Omental fat pad (tissue), 4 donors: ENCODE data around the gene RDH16. TPM values are rescaled to one million over a fixed set of nuclear protein-coding genes. Genes with fewer than 3 reads are reported as not detected.

Experiments
- ATAC-seq: fragments of 150-250 bp; one replicate; pipeline ENCODE4 v1.9.1; 2016; ENCODE audit warnings: mild to moderate bottlenecking, moderate library complexity; ENCODE audit not compliant: low FRiP score
- DNase-seq: peaks from one replicate; pipeline ENCODE4 v3.0.0-alpha.2; 2019; ENCODE audit warnings: low spot score
- CTCF ChIP-seq, 3 donors: fragments of 450-650 bp; IDR thresholded peaks; one replicate each; pipeline ENCODE4 v1.5.1; 2016 to 2017; ENCODE audit warnings: antibody characterized with exemption in 3 of 3, mild to moderate bottlenecking in 3 of 3, moderate library complexity in 2 of 3
- total RNA-seq, 4 donors: library from RNA; depleted of rRNA; stranded (reverse); fragments of >200 nt; gene quantifications; one replicate each; pipeline ENCODE4 v1.1.0, GENCODE V29; 2016

RDH16 gene
- total RNA-seq: under 1 TPM in 3 of 4 donors, not detected in 1; 0.36 to 0.56 (median 0.47) TPM

GRCh38 chr12:56957229-56958052 lies at the start of gene RDH16:
TSS of gene RDH16 (minus strand) at chr12:56957608. CDS start at chr12:56957462, 146 bp downstream.
- DNase-seq (no peak), ATAC-seq (no peak)
- no peak for TF ChIP-seq CTCF (IDR thresholded peaks at IDR 0.05)

GRCh38 chr12:57006809-57007475 lies 49.5 kb upstream of the RDH16 start:
- no peak for DNase-seq
- no peak for TF ChIP-seq CTCF (IDR thresholded peaks at IDR 0.05)

GRCh38 chr12:57005980-57006808 lies 48.8 kb upstream of the RDH16 start, which contains the start of gene ZBTB39:
TSS of gene ZBTB39 (minus strand) at chr12:57006546. CDS start at chr12:57004917, 1,629 bp downstream.
- TF ChIP-seq CTCF (IDR thresholded peaks at IDR 0.05): no peak
- DNase-seq (no peak), ATAC-seq (peak; percentile 82)

More at GRCh38 chr12:57006809-57007475, 49.5 kb upstream of the RDH16 start:
- no peak for ATAC-seq

GRCh38 chr12:57004651-57005050 lies 47.2 kb upstream of the RDH16 start:
- no peak for DNase-seq
- no peak for TF ChIP-seq CTCF (IDR thresholded peaks at IDR 0.05)
- no peak for ATAC-seq

GRCh38 chr12:57003395-57003794 lies 46.0 kb upstream of the RDH16 start:
- no peak for TF ChIP-seq CTCF (IDR thresholded peaks at IDR 0.05)
- DNase-seq (no peak), ATAC-seq (no peak)

GRCh38 chr12:57001448-57001906 lies 44.1 kb upstream of the RDH16 start:
- peak; percentile 79 for DNase-seq
- ATAC-seq: peak; percentile 50
- TF ChIP-seq CTCF (IDR thresholded peaks at IDR 0.05): peak in 1 of 3 donors; percentile 54
